ENCODE measurements around the gene SNTB2.

SNTB2 gene

GRCh38 chr16:69182730-69183416 lies 4.1 kb upstream of the SNTB2 start:
- DNase-seq = peak; percentile 61

DNA sequence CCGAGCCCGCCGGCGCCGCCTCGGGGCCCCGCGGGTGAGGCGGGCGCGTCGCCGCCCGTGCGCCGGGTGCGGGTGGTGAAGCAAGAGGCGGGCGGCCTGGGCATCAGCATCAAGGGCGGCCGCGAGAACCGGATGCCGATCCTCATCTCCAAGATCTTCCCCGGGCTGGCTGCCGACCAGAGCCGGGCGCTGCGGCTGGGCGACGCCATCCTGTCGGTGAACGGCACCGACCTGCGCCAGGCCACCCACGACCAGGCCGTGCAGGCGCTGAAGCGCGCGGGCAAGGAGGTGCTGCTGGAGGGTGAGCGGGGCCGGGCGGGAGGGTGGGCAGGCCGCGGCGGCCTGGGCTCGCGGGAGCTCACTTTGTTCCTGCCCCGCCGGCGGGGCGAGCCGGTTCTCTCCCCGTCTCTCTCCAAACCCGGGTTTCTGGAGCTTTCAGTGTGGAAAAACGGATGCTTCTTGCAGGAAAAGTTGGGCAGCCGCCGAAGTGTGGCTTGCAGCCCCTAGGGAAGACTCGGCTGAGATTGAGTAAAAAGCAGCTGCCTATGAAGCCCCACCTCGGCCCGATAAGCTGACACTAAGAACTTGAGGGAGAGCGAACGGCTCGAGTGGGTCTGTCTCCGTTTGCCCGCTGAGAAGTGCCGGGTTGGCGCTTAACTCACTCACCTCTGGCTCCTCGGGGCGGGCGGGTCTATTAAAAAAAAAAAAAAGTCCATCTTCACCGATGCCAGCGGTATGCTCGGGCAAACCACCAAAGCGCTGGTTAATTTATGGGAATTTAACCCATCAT lies 677 bp downstream of the SNTB2 start:
- DNase-seq = peak; percentile 67

DNA sequence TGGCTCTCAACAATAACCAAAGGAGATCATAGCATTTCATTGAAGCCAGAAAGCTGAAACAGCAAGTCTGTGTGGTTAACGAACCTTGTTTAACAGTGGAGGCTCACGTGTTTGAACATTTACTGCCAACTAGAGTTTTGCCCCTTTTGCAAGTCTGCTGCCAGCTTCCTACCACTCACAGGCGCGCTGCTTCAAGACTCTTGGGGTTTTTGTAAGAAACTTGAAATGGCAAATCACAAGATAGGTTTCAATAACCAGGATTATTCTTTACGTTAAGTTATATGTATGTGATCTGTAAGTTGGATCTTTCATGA lies 1.2 kb downstream of the SNTB2 start:
- DNase-seq = peak; percentile 67

- DNase-seq = no peak
These were observed 1.8 kb downstream of the SNTB2 start for GRCh38 chr16:69188716-69189115.

DNA sequence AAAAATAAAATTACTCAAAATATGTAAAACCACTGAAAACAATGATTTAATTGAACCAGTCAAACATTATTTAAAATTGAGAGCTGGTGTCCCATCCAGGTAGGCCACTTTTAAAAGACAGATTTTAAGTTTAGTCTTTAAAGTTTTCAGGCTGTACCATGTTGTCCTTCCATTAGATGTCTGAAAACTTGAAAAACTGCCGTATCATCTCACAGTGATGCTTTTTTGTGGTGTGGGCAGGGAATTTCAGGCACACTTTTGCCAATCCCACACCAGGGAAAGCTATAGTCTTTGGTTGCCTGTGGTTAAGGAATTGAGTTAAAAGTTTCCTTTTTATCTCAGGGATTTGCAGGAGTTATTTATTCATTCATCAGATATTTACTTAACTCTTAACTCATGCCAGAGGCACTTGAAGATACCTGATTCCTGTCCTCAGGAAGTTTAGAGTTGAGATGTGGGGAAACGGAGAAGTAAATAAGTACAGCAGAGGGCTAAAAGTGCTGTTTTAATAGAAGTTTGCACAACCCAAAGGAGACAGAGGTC lies 3.2 kb downstream of the SNTB2 start:
- DNase-seq = no peak

DNA sequence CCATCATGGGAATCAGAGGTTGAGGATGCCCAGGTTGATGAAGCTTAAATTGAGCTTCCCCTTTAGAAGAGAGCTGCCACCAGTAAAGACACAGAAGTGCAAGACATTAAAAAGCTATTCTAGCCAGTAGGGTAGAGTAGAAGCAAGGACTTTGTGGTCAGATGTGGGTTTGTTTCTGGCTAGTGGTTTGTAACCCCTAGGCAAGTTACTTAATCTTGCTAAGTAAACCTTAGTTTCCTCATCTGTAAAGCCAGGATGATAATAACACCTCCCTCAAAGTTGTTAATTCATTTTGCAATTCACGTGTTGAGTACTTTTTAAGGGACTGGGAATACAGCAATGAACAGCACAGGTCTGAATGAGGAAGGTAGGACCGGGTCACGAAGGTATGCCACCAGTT lies 3.6 kb downstream of the SNTB2 start:
- DNase-seq = no peak

GRCh38 chr16:69191136-69191535 lies 4.2 kb downstream of the SNTB2 start:
- DNase-seq = no peak

GRCh38 chr16:69193855-69194254 lies 6.9 kb downstream of the SNTB2 start:
- no peak for DNase-seq

- no peak for DNase-seq
These were observed 7.5 kb downstream of the SNTB2 start for GRCh38 chr16:69194488-69194887.

- DNase-seq = peak; percentile 14
These were observed 8.5 kb downstream of the SNTB2 start for GRCh38 chr16:69195369-69196029.

DNA sequence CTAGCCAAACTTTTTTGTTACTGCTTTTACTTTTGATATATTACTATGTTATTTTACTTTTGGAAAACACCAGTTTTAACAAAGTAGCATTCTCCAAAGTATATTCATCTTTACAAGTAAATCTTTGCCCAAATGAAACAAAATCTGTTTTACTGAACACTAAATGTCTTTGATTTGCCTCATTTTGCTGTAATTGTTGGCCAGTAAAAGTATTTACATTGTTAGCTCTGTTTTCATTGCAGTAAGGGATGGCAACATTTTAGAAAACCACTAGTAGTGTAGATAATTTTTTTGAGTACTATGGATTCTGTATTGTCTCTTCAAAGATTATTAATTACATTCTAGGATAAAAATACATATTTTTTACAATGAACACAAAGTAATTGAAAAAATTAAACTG lies 10.6 kb downstream of the SNTB2 start:
- no peak for DNase-seq

- no peak for DNase-seq
These were observed 12.4 kb downstream of the SNTB2 start for GRCh38 chr16:69199382-69199781.

DNA sequence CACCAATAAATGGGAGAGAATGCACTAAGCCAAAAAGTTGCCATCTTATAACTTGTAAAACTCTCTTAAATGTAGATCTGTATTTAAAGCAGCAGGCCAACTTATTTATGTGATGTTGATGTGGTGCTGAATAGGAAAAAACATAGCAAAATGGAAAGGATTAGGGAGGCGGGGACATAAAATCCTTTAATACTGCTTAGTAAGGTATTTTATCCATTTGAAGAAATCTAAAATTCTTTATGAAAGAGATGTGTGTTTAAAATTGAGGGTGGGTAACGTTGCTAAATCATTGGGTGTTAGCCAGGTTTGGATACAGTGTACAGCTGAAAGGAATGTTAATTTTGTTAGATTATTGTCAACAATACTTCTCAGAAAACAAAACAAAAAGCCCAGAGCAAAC lies 14.3 kb downstream of the SNTB2 start:
- DNase-seq = no peak

- no peak for DNase-seq
These were observed 14.8 kb downstream of the SNTB2 start for GRCh38 chr16:69201787-69202186.

- no peak for DNase-seq
These were observed 17.2 kb downstream of the SNTB2 start for GRCh38 chr16:69204172-69204571.

DNA sequence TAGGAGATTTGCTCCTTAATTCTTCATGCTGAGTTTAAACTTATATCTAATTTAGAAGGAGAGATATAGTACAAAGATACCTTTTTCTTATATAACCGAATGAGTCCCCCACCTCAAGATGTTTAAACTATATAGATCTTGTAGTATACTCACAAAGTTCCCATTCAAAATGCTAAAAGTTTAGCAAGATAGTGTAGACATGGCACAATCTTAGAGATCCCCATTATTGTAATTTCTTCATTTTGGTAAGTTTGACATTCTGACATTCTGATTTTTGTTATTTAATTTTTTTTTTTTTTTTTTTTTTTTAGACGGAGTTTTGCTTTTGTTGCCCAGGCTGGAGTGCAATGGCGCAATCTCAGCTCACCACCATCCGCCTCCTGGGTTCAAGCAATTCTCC lies 22.8 kb downstream of the SNTB2 start:
- no peak for DNase-seq

DNA sequence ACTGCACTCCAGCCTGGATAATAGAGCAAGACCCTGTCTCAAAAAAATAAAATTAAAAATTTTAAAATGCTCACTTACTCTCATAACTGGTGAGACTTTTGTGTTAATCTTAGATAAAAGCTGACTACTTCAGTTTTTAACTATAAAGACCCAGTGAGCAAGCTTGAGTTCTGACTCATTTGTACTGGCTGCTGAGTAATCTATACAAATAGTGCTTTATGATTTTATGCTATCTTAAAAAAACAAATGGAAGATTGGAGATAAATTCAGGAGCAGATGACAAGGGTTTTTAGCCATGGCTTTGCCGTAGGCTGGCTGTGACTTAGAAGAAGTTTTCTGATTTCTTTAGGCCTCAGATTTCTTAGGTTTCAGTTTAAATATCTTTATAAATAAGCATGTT lies 30.5 kb downstream of the SNTB2 start:
- DNase-seq = no peak

- no peak for DNase-seq
These were observed 32.3 kb downstream of the SNTB2 start for GRCh38 chr16:69219279-69219678.

- no peak for DNase-seq
These were observed 36.9 kb downstream of the SNTB2 start for GRCh38 chr16:69223882-69224281.

GRCh38 chr16:69225121-69225520 lies 38.2 kb downstream of the SNTB2 start:
- DNase-seq = no peak

DNA sequence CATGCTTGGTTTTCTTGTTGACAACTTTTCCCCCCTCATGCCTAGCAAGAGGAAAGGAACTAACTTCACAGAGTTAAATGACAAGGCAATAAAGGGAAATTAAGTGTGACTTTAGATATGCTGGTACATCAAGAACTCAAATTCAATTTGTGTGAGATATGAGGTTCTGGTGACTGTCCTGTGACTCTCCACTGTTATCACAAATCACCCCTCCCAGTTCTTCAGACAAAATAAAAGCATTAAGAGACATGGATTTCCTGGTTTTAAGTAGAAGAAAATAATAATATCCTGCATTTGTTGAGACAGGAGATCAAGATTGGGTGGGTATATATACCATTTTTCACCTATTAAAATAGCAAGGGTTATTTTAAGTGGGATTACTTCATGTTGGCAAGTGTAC lies 46.2 kb downstream of the SNTB2 start:
- no peak for DNase-seq

GRCh38 chr16:69234460-69234859 lies 47.5 kb downstream of the SNTB2 start:
- no peak for DNase-seq

GRCh38 chr16:69236319-69236718 lies 49.4 kb downstream of the SNTB2 start:
- no peak for DNase-seq

DNA sequence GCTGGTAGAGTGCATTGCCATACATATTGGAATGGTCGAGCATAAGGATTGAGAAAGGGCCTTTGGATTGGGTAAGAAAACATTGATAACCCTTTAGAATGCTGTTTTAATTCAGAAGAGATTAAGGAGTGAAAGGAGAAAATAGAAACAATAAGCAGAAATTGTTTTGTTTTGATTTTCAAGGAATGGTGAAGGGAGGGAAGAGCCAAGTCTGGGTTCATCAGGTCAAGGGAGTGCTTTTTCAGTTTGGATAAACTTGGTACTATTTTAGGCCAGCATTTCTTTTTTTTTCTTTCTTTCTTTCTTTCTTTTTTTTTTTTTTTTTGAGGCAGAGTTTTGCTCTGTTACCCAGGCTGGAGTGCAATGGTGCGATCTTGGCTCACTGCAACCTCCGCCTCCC lies 50.3 kb downstream of the SNTB2 start:
- no peak for DNase-seq

Measured in DMS79 treated with DMSO at 0.1 percent for 48 hours (cell line).